IPS-NIHi7 (cell line): Measurements from ENCODE around the gene SPOCK3.
"Not testable (repeated sequence)": the region's sequence is repeated elsewhere in the genome, so short reads cannot be mapped to it uniquely, and the experiment has no call there.

ENCODE experiments used
- DNase-seq: peaks from one replicate; pipeline ENCODE4 v3.0.0; 2012; ENCODE audit warnings: mixed read lengths; ENCODE audit errors: extremely low spot score

SPOCK3 gene

DNA sequence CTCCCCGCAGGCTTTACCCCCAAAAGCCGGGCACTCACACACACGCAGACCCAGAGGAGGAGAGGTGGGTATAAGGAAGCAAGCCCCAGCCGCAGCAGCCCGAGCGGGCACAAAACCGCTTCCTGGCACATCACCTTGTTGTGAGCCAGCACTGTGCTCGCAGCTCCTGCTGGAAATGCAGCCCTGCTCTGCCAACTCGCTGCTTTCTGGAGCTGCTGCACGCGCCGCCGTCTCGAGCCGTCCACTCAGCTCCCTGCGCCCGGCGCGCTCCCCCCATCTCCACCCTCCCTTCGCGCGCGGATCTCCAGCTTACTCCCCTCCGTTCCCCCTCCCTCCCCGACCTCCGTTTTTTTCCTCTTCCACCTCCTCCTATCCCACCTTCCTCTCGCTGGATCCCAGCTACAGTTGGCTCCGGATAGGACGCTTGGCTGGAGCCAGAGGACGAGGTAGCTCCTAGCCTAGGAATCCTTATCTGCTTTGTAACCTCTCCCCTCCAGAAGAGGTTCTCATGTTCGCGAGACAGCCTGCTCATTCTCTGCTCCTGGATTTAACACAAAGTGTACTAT is at the start of gene SPOCK3:
Gene SPOCK3, minus strand, starts transcription at position 179 of the 566 bp plus-strand sequence.
- peak; percentile 65 for DNase-seq

DNA sequence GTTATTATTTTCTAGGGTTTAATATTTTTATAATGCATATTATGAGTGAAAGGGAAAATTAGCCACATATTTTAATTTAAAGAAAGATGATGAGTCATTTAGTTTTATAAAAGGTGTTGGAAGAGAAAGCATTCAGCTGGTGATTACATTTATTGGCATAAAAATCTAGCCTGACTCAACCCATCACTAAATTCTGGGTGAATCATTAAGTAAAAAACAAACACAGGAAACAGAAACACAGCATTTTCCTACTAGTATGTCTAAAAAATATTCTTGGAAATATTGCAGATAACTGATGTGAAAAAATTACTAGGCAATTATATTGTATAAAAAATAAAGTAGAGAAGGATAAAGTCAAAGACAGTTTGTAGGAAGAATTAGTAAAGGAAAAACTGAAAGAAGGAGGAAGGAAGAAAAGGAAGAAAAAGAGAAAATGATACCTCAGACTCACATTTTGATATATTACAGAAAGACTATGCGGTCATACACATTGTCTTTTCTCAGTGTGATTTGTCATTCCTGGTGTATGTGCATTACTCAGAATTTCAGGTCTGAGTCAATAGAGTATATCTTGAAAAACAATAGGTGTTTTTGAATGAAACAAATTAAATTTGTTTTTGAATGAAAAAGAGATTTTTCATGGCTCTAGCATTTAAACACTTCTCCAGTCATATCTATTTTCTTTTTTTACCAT is 48.0 kb upstream of the SPOCK3 start:
- DNase-seq: no peak

DNA sequence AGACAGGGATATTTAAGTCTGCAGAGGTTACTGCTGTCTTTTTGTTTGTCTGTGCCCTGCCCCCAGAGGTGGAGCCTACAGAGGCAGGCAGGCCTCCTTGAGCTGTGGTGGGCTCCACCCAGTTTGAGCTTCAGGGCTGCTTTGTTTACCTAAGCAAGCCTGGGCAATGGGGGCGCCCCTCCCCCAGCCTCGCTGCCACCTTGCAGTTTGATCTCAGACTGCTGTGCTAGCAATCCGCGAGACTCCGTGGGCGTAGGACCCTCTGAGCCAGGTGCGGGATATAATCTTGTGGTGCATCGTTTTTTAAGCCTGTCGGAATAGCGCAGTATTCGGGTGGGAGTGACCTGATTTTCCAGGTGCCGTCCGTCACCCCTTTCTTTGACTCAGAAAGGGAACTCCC is 47.3 kb upstream of the SPOCK3 start:
- not testable (repeated sequence) for DNase-seq

DNA sequence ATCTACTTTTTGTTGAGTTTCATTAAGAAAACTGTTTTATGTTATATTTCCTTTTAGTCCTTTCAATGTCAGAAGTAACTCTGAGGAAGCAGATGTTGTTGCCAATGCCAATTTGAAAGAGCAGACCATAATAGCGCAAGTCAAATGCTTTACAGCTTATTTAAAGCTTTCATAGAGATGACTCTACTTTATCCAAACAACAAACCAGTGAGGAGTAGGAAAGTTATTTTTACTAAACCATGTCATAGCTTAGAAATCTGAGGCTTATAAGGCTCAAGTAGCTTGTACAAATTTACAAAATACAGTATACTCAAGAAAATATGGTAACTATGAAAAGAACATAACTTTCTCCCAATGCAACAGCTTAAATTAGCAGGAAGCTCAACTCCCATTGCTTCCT is 40.1 kb upstream of the SPOCK3 start:
- no peak for DNase-seq

DNA sequence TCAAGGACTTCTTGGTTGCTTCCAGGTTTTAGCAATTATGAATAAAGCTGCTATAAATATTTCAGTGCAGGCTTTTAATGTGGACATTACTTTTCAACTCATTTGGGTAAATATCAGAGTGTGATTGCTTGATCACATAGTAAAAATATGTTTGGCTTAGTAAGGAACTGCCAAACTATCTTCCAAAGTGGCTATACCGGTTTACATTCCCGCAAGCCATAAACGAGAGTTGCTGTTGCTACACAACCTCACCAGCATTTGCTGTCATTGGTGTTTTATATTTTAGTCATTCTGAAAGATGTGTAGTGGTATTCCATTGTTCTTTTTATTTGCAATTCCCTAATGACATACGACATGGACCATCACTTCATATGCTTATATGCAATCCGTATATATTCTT is 30.9 kb upstream of the SPOCK3 start:
- no peak for DNase-seq

- DNase-seq: no peak
Measured at GRCh38 chr4:167248271-167248670, 14.0 kb upstream of the SPOCK3 start.

- no peak for DNase-seq
Measured at GRCh38 chr4:167239627-167240026, 5.3 kb upstream of the SPOCK3 start.

DNA sequence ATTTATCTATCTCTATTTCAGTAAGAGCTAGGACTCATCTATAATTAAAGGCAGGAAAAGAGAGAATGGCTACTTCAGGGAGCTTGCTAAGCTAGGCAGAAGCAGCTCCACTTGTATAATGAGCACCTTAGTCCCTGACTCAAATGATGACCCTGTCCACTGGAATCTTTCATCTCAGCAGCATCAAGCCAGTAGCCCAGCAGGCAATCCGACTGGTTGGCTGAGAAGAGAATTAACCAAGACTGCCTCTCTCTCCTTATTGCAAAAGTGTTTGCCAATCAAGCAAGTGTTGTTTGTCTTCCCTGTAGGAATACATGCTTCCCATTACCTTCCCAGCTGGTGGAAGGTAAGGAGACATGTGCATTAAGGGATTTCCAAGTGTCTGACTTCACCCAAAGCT is 3.9 kb upstream of the SPOCK3 start:
- DNase-seq: peak; percentile 14

DNA sequence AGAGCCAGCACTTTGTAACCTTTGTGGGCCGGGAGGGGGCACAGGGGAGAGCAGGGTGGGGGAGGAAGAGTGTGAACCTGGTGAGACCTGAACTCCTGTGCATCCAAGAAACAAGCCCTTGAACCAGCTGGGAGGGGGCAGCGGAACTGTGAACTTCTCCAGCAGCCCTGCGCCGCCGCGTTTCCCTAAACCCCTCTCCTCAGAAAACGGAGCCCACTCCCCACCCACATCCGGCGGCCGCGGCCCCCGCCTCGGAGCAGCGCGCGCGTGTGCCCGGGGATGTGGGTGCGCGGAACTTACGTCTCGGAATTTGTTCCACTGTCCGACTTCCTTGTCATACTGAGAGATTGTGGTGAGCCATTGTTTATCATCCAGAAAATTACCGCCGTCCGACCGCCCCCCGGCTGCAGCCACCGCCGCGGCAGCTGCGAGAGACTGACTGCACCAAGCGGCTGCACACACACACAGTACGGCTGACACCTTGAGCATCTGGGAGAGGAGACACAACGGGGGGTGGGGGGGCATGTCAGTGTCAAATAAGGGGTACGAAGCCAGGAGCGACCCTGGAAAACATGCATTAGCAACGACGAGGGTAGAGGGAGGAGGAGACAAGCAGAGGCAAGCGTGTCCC is 494 bp downstream of the SPOCK3 start:
- peak; percentile 15 for DNase-seq

GRCh38 chr4:167232805-167233684 is 1.2 kb downstream of the SPOCK3 start:
- DNase-seq: peak; percentile 14

DNA sequence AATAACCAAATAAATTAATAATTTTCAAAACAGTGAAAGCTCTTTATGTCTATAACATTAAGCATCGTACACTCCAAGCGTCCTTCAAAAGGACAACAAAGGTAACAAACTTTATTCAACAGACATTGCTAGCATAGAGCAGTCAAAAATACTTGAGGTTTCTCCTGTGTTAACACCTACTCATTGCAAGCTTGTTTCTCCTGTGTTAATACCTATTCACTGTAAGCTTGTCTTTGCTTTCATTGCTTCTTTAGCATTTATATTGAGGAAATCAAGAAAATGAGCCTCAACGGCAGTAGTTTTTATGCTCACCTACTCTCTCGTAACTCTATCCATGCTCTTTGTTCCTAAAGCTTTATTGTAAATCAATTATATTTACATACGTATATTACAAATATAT is 3.5 kb downstream of the SPOCK3 start:
- DNase-seq: no peak

DNA sequence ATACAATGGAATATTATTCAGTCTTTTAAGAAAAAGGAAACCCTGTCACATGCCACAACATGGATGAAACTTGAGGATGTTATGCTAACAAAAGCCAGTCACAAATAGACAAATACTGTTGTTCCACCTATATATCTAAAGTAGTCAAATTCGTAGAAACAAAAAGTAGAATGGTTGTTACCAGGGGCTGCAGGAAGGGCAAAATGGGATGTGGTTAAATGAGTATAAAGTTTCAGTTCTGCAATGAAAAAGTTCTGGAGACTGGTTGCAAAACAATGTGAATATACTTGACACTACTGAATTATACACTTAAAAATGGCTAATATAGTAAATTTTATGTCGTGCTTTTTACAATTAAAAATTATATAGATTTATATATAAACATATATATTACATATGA is 12.2 kb downstream of the SPOCK3 start:
- DNase-seq: no peak

- DNase-seq: no peak
Measured at GRCh38 chr4:167221084-167221483, 13.2 kb downstream of the SPOCK3 start.

- DNase-seq: no peak
Measured at GRCh38 chr4:167218022-167218608, 16.2 kb downstream of the SPOCK3 start.

- no peak for DNase-seq
Measured at GRCh38 chr4:167216783-167217182, 17.5 kb downstream of the SPOCK3 start.

DNA sequence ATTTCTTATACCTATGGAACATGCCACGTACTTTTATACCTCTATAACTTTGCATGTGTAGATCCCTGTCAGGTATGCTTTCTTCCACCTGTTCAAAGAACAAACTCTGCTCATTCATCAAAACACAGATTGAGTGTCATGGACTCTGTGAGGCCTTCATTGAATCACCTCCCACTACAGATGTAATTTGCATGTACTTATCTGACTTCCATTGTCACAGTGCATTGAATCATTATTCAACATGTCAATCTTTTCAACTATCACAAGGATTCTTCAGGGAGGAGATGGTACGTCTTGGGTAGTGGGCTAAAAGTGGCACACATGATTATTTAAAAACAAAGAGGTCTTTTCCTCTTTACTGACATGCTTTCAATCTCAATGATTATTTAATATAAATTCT is 24.1 kb downstream of the SPOCK3 start:
- no peak for DNase-seq

DNA sequence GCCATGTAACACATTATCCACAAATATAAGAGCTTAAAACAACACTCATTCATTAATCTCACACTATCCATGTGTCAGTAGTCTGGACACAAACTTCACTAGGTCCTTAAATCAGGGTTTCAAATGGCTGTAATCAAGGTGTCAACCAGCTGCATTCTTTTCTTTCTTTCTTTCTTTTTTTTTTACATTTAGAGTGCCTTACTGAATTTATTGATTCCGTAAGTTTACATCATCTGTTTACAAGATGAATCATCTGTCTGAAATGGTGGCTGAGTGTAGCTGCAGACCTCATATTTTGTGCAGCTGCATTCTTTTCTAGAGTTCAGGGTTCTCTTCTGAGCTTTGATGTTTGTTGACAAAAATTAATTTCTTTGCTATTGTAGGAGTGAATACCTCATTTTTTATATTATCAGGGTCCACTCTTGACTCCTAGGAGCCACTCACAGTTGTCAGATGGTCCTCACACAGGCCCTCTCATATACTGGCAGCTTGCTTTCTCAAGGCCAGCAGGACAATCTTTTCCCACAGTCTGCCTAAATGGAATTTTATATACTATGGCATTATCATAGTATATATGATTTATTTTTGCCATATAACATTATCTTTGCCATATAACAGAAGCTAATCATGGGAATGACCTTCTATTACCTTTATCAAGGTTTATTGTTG is 37.8 kb downstream of the SPOCK3 start:
- DNase-seq: no peak

- DNase-seq: no peak
Measured at GRCh38 chr4:167190379-167190778, 43.9 kb downstream of the SPOCK3 start.

DNA sequence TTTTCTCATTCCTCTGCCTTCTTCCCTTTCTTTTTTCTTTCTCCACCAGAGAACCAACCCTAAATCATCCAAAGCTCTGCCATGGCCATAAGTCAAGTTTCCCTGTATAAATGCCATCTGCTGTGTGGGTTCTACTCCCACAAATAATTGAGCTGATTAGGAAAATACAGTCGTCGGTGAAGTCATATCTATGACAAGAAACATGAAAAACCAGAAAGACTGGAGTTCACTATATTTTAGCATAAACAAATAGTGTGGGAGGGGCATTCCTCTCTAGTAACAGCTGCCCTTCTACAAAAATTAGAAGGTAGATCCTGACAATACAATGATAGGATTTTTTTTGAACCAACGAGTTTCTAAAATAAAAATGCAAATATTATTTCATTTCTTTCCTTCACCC is 48.8 kb downstream of the SPOCK3 start:
- no peak for DNase-seq

- DNase-seq: no peak
Measured at GRCh38 chr4:167183036-167183435, 51.3 kb downstream of the SPOCK3 start.

DNA sequence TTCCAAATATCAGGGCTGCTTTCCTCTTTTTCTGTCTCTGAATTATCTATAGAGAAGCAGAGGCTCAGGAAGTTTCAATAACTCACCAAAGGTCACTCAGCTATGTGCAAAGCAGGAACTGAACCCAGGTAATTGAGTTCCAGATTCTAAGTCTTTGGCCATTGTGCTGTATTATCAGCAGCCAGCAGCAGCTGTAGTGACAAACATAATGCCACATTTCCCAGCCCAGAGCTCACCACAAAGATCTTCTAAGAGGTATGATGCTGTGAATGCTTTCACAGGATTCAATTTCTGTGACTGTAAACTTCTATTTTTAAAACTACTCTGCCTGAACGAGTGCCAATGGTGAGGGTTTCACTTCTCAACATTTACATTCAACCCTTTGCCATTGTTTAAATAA is 56.4 kb downstream of the SPOCK3 start:
- DNase-seq: no peak
